ENCODE data around the gene CDH12. TPM values are rescaled to one million over a fixed set of nuclear protein-coding genes. Genes with fewer than 3 reads are reported as not detected.

The CDH12 gene
- total RNA-seq, 4 donors from 2014 or later, result not detected

- ATAC-seq (no peak), DNase-seq (no peak)
- no peak overlapping the region for H3K27ac ChIP-seq
- TF ChIP-seq POLR2A (IDR thresholded peaks at IDR 0.05), result no peak
- no peaks in the 10 kb centered on the region for H3K36me3 ChIP-seq
- no peak overlapping the region for H3K4me3 ChIP-seq
- H3K9me3 ChIP-seq, result no peaks in the 10 kb centered on the region
- H3K27me3 ChIP-seq, result no peaks in the 10 kb centered on the region
- intact Hi-C loops (cut with DNase I; ENCODE audit: low total_unique reads) (no loop called here), in situ Hi-C loops (cut with MboI; ENCODE audit: low sequenced_read_pairs in 4 of 4) (no loop called here)
- H3K4me1 ChIP-seq, result no peaks in the 10 kb centered on the region
Observed at GRCh38 chr5:22627029-22627428, 226.1 kb downstream of the CDH12 start.

- no peaks in the 10 kb centered on the region for H3K9me3 ChIP-seq
- intact Hi-C loops (cut with DNase I; ENCODE audit: low total_unique reads), result no loop called here
- DNase-seq, result no peak
- no peak for ATAC-seq
- no peaks in the 10 kb centered on the region for H3K4me1 ChIP-seq
- no peak for TF ChIP-seq POLR2A (IDR thresholded peaks at IDR 0.05)
- no peak for TF ChIP-seq CTCF (IDR thresholded peaks at IDR 0.05 in 4 of 5, conservative IDR thresholded peaks at IDR 0.05 in 1 of 5)
- H3K27ac ChIP-seq, result no peak overlapping the region
- no peaks in the 10 kb centered on the region for H3K27me3 ChIP-seq
- H3K36me3 ChIP-seq, result no peaks in the 10 kb centered on the region
- in situ Hi-C loops (cut with MboI; ENCODE audit: low sequenced_read_pairs in 4 of 4), result no loop called here
- H3K4me3 ChIP-seq, result no peak overlapping the region
Observed at GRCh38 chr5:22625451-22625850, 227.7 kb downstream of the CDH12 start.

- intact Hi-C loops (cut with DNase I; ENCODE audit: low total_unique reads) (no loop called here), in situ Hi-C loops (cut with MboI; ENCODE audit: low sequenced_read_pairs in 4 of 4) (no loop called here)
- no peak for TF ChIP-seq CTCF (IDR thresholded peaks at IDR 0.05 in 4 of 5, conservative IDR thresholded peaks at IDR 0.05 in 1 of 5)
- TF ChIP-seq POLR2A (IDR thresholded peaks at IDR 0.05), result no peak
- DNase-seq (no peak), ATAC-seq (no peak)
- Histone ChIP-seq H3K36me3 (no peaks in the 10 kb centered on the region), H3K27me3 (no peaks in the 10 kb centered on the region), H3K9me3 (no peaks in the 10 kb centered on the region), H3K4me1 (no peaks in the 10 kb centered on the region), H3K4me3 (no peak overlapping the region), H3K27ac (no peak overlapping the region)
Observed at GRCh38 chr5:22621084-22621483, 232.1 kb downstream of the CDH12 start.

GRCh38 chr5:22615964-22616363 is 237.2 kb downstream of the CDH12 start:
- TF ChIP-seq POLR2A (IDR thresholded peaks at IDR 0.05) (no peak), CTCF (IDR thresholded peaks at IDR 0.05 in 4 of 5, conservative IDR thresholded peaks at IDR 0.05 in 1 of 5) (no peak)
- Histone ChIP-seq H3K4me1 (no peaks in the 10 kb centered on the region), H3K36me3 (no peaks in the 10 kb centered on the region), H3K27ac (no peak overlapping the region), H3K27me3 (no peaks in the 10 kb centered on the region), H3K4me3 (no peak overlapping the region), H3K9me3 (no peaks in the 10 kb centered on the region)
- intact Hi-C loops (cut with DNase I; ENCODE audit: low total_unique reads), result no loop called here
- ATAC-seq, result no peak
- no peak for DNase-seq
- in situ Hi-C loops (cut with MboI; ENCODE audit: low sequenced_read_pairs in 4 of 4), result no loop called here

GRCh38 chr5:22614486-22615094 is 238.6 kb downstream of the CDH12 start:
- intact Hi-C loops (cut with DNase I; ENCODE audit: low total_unique reads) (no loop called here), in situ Hi-C loops (cut with MboI; ENCODE audit: low sequenced_read_pairs in 4 of 4) (no loop called here)
- Histone ChIP-seq H3K4me3 (no peak overlapping the region), H3K4me1 (no peaks in the 10 kb centered on the region), H3K36me3 (no peaks in the 10 kb centered on the region), H3K9me3 (no peaks in the 10 kb centered on the region), H3K27me3 (no peaks in the 10 kb centered on the region), H3K27ac (no peak overlapping the region)
- TF ChIP-seq CTCF (IDR thresholded peaks at IDR 0.05 in 4 of 5, conservative IDR thresholded peaks at IDR 0.05 in 1 of 5) (no peak), POLR2A (IDR thresholded peaks at IDR 0.05) (no peak)
- ATAC-seq (no peak), DNase-seq (no peak)

Measured in gastrocnemius medialis (tissue), 4 donors.